ENCODE results near the gene GPR3. TPM values are rescaled to one million over a fixed set of nuclear protein-coding genes. Genes with fewer than 3 reads are reported as not detected.
"Not testable (repeated sequence)": the region's sequence is repeated elsewhere in the genome, so short reads cannot be mapped to it uniquely, and the experiment has no call there.

Gene GPR3
- total RNA-seq, 3 donors from 2014 or later, result 0.14 TPM; not detected in 2

DNA sequence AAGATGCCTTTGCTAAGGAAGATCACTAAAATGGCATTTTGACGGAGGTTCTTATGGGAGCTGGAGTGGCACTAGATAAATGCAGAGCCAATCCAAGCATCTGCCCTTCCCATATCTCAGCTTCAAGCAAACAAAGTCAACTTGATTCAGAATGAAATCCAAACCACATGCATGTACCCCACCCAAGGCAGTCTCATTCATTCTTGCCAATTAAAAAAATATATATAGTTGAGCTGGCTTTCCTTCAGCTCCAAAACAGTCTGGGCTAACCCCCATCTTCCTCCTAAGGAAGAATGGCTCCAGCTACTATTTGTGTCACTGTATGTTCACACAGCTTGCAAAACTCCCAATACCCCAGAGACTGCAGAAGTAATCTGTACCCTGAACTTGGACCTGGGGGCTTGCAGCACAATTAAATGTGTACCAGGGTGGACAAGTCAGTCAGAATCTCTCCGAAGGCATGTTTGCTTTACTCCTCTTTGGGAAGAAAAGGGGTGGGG lies 35.4 kb downstream of the GPR3 start:
- Histone ChIP-seq H3K36me3 (ENCODE audit: low read depth) (no peaks in the 10 kb centered on the region), H3K4me3 (no peak overlapping the region), H3K9me3 (no peaks in the 10 kb centered on the region), H3K4me1 (ENCODE audit: low read depth) (peaks cover 21% of the 10 kb centered on the region)
- intact Hi-C loops (cut with DNase I, micrococcal nuclease), result no loop called here
- DNase-seq (no peak), ATAC-seq (no peak)
- TF ChIP-seq, protein P1, sequence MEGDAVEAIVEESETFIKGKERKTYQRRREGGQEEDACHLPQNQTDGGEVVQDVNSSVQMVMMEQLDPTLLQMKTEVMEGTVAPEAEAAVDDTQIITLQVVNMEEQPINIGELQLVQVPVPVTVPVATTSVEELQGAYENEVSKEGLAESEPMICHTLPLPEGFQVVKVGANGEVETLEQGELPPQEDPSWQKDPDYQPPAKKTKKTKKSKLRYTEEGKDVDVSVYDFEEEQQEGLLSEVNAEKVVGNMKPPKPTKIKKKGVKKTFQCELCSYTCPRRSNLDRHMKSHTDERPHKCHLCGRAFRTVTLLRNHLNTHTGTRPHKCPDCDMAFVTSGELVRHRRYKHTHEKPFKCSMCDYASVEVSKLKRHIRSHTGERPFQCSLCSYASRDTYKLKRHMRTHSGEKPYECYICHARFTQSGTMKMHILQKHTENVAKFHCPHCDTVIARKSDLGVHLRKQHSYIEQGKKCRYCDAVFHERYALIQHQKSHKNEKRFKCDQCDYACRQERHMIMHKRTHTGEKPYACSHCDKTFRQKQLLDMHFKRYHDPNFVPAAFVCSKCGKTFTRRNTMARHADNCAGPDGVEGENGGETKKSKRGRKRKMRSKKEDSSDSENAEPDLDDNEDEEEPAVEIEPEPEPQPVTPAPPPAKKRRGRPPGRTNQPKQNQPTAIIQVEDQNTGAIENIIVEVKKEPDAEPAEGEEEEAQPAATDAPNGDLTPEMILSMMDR (IDR thresholded peaks at IDR 0.05), result no peak

DNA sequence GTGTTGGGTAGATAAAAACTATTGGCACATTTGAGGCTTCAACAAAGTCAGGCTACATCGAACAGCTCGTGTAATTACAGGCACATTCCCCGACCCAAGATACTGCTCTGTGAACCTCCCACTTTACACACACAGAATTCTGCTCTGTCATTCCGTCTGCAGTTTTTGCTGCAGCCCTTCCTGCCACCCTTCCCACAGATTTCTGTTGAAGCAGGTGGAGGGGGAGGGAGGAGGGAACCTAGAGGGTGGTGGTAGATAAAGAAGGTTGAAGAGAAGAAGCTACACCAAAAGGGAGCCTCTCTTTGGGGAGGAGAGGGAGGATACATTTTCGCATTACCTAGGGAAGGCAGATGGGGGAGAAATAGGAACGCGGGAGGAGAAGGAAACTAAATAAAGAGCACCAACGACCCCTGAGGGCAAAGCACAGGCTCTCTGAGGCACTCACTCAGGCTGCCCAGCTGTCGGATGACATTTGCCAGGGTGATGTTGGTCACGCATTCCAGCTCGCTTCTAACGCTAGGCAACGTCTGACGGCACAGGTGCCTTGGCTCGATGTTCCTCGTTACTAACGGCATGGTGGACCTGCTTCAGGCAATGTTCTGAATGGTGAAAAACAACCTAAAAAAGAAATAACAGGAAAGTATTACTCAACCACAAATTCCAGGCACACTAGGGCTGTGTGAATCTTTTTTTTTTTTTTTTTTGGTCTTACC lies 36.0 kb downstream of the GPR3 start:
- no peak for DNase-seq
- no peaks in the 10 kb centered on the region for H3K36me3 ChIP-seq (ENCODE audit: low read depth)
- TF ChIP-seq, protein P1 (IDR thresholded peaks at IDR 0.05), result no peak
- peaks cover 27% of the 10 kb centered on the region for H3K4me1 ChIP-seq (ENCODE audit: low read depth)
- H3K9me3 ChIP-seq, result no peaks in the 10 kb centered on the region
- intact Hi-C loops (cut with DNase I, micrococcal nuclease), result no loop called here
- no peak overlapping the region for H3K4me3 ChIP-seq
- ATAC-seq, result no peak

DNA sequence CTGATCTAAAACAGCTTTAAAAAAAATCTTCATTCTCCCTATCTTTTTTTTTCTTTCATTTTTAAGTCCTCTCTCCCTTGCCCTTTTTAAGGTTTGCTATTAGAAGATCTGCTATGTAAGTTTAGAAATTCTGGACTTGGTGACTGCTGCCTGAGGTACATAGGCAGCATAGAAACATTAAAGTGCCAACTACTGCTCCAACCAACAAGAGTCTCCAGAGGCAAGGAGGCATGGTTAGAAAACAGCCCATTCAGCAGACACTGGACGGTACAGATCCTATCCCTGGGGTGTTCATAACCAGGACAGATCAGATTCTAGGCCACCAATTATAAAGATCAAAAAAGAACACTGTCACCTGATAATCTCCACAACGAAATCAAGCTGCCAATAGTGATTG lies 36.6 kb downstream of the GPR3 start:
- Histone ChIP-seq H3K9me3 (no peaks in the 10 kb centered on the region), H3K4me3 (no peak overlapping the region)
- ATAC-seq, result no peak

DNA sequence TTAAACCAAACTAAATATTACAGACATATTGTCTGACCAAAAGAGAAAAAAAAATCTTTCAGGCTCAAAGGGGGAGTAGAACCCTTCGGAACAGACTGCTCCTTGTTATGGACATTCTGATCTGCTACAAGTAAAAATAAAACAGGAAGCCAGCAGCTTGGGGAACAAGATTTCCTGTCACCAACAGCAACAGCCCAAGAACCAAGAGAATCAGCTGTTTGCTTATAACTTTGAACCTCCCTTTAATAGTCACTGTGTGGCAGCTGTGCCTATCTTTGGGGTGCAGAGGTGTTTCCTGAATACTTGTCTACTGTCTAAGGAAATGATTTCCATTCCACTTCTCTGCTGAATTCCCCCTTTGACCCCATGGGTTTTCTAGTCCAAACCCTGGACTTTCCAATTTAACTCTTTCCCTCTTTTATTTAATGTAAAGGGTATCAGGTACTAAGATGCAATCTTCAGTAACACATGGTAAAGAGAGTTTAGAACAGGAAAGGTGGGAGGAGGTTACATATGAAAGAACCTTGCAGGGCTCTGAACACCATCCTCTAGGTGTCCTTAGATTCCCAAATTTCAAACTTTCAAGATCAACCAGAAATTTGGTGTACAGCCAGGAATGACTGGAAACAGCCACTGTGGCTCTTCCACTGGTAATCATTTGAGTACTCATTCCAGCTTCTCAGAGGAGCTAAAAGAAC lies 38.6 kb downstream of the GPR3 start:
- Histone ChIP-seq H3K4me3 (no peak overlapping the region), H3K9me3 (no peaks in the 10 kb centered on the region), H3K4me1 (ENCODE audit: low read depth) (peaks cover 52% of the 10 kb centered on the region), H3K36me3 (ENCODE audit: low read depth) (no peaks in the 10 kb centered on the region)
- intact Hi-C loops (cut with DNase I, micrococcal nuclease), result no loop called here
- DNase-seq (no peak), ATAC-seq (peak; percentile 45)
- TF ChIP-seq, protein P1 (IDR thresholded peaks at IDR 0.05), result no peak

More for the DNA sequence above, 36.6 kb downstream of the GPR3 start:
- Histone ChIP-seq H3K36me3 (ENCODE audit: low read depth) (no peaks in the 10 kb centered on the region), H3K4me1 (ENCODE audit: low read depth) (peaks cover 32% of the 10 kb centered on the region)
- no peak for DNase-seq
- TF ChIP-seq, protein P1 (IDR thresholded peaks at IDR 0.05), result no peak
- intact Hi-C loops (cut with DNase I, micrococcal nuclease), result no loop called here

DNA sequence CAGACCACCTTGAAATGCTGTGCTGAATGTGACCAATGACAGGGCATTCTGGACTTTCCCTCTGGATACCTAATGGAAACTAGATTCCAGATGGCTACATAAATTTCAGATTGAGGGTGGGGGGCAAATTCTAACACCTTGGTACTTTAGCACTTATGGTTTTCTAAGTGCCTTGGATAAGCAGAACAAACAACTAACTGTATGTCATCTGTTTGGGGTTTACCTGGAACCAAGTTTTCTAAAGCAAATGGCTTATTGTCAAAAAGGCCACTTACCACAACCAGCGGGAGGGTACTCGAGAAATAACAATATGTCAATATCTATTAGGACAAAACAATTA lies 39.1 kb downstream of the GPR3 start:
- Histone ChIP-seq H3K36me3 (ENCODE audit: low read depth) (no peaks in the 10 kb centered on the region), H3K9me3 (no peaks in the 10 kb centered on the region), H3K4me3 (no peak overlapping the region), H3K4me1 (ENCODE audit: low read depth) (peaks cover 57% of the 10 kb centered on the region)
- ATAC-seq (no peak), DNase-seq (no peak)
- TF ChIP-seq, protein P1 (IDR thresholded peaks at IDR 0.05), result no peak
- intact Hi-C loops (cut with DNase I, micrococcal nuclease), result no loop called here

DNA sequence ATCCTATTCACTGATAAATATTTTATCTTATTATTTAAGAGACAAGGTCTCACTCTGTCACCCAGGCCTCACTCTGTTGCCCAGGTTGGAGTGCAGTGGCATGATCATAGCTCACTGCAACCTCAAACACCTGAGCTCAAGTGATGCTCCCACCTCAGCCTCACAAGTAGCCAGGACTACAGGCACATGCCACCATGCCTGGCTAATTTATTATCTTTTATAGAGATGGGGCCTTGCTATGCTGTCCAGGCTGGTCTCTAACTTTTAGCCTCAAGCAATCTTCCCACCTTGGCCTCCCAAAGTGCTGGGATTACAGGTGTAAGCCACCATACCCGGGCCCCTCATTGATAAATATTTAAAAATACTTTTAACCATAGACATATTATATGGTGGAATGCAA lies 40.3 kb downstream of the GPR3 start:
- H3K9me3 ChIP-seq; DNase-seq; ATAC-seq; H3K36me3 ChIP-seq (ENCODE audit: low read depth); intact Hi-C loops (cut with DNase I, micrococcal nuclease); H3K4me3 ChIP-seq: not testable (repeated sequence)
- peaks cover 68% of the 10 kb centered on the region for H3K4me1 ChIP-seq (ENCODE audit: low read depth)

Measured in mucosa of descending colon (tissue), 3 donors.